HG03103 (cell line): Measurements from ENCODE around the gene IL12RB1.
"Not testable (repeated sequence)": the region's sequence is repeated elsewhere in the genome, so short reads cannot be mapped to it uniquely, and the experiment has no call there.

Experiments used
- ATAC-seq: cut with Tn5 transposase; IDR thresholded peaks from one replicate; pipeline ENCODE4 v1.9.1; 2021; ENCODE audit warnings: low read depth; ENCODE audit not compliant: unreplicated experiment

Gene IL12RB1

GRCh38 chr19:18053576-18054219 is 33.0 kb downstream of the IL12RB1 start:
- no peak for ATAC-seq

- no peak for ATAC-seq
These were observed 34.8 kb downstream of the IL12RB1 start for GRCh38 chr19:18051887-18052286.

- no peak for ATAC-seq
These were observed 37.3 kb downstream of the IL12RB1 start for GRCh38 chr19:18049385-18049784.

GRCh38 chr19:18046059-18046718 is 40.5 kb downstream of the IL12RB1 start:
- no peak for ATAC-seq

- no peak for ATAC-seq
These were observed 41.3 kb downstream of the IL12RB1 start for GRCh38 chr19:18045307-18046050.

- peak; percentile 69 for ATAC-seq
These were observed 41.9 kb downstream of the IL12RB1 start for GRCh38 chr19:18044825-18045304.

GRCh38 chr19:18043676-18044075 is 43.1 kb downstream of the IL12RB1 start:
- no peak for ATAC-seq

- ATAC-seq: no peak
These were observed 45.7 kb downstream of the IL12RB1 start for GRCh38 chr19:18041054-18041453.

- not testable (repeated sequence) for ATAC-seq
These were observed 54.6 kb downstream of the IL12RB1 start for GRCh38 chr19:18032102-18032501.

GRCh38 chr19:18031401-18031800 is 55.3 kb downstream of the IL12RB1 start:
- ATAC-seq: not testable (repeated sequence)

GRCh38 chr19:18029617-18030338 is 57.0 kb downstream of the IL12RB1 start:
- no peak for ATAC-seq

- ATAC-seq: no peak
These were observed 59.6 kb downstream of the IL12RB1 start for GRCh38 chr19:18027151-18027550.

GRCh38 chr19:18023622-18024251 is 63.0 kb downstream of the IL12RB1 start:
- ATAC-seq: no peak

GRCh38 chr19:18021121-18021755 is 65.5 kb downstream of the IL12RB1 start:
- ATAC-seq: no peak

GRCh38 chr19:18020212-18021085 is 66.3 kb downstream of the IL12RB1 start:
- ATAC-seq: no peak

GRCh38 chr19:18017275-18018083 is 69.3 kb downstream of the IL12RB1 start:
- ATAC-seq: no peak

- no peak for ATAC-seq
These were observed 70.4 kb downstream of the IL12RB1 start for GRCh38 chr19:18016209-18016910.

GRCh38 chr19:18014197-18014596 is 72.5 kb downstream of the IL12RB1 start:
- ATAC-seq: no peak
